Fibroblast of gingiva (primary cell): ENCODE measurements around the gene SLPI.
A peak's percentile ranks its signal among the peaks of the same experiment; 100 is the strongest.

Experiments used
- DNase-seq: peaks from one replicate; pipeline ENCODE4 v3.0.0-alpha.2; 2011; ENCODE audit warnings: low read depth

Gene SLPI

GRCh38 chr20:45254383-45255262 lies at the start of gene SLPI:
SLPI (minus strand) TSS chr20:45254564; CDS start chr20:45254543, 21 bp downstream.
- DNase-seq, result peak; percentile 71

DNA sequence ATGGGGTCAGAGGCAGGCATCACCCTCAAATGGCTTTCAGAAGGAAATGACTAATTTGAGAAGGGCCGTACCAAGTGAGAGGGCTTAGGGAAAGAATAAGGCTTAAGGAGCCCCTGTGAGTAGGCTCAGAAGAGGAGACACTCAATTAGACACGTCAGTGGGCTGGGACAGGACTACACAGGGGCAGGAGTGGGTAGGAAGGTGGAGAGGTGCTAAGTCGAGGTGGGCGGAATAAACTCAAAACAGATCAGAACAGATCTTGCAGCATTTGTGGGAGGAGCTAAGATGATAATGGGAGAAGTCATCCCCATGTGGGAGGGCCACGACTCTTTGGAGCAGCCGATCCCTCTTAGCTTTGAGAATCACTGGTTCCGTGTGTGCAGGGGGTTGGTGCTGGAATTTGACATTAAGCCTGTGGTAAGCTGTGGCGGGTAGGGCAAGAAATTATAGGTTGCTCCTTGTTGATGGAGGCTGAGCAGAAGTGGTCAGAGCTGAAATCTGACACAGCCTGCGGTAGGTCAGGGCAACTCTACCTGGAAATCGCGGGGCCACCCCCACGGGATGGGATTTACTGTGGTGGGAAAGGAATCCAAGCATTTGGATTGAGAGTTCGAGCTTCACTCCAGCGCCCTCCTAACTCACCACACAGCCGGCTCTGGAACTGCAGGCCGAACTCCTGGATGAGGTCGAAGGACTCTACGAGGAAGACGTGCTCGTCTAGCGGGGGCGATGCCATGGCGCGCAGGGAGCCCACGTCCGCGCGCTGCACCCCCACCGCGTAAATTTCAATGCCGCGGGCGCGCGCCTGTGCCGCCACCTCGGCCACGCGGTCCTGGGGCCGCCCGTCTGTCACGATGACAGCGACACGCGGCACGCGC lies 49.5 kb upstream of the SLPI start:
- no peak for DNase-seq

GRCh38 chr20:45301824-45302271 lies 47.5 kb upstream of the SLPI start:
- no peak for DNase-seq

- no peak for DNase-seq
These were observed 46.6 kb upstream of the SLPI start for GRCh38 chr20:45300961-45301360.

GRCh38 chr20:45299786-45300185 lies 45.4 kb upstream of the SLPI start:
- DNase-seq, result no peak

- no peak for DNase-seq
These were observed 43.6 kb upstream of the SLPI start for GRCh38 chr20:45297786-45298497.

DNA sequence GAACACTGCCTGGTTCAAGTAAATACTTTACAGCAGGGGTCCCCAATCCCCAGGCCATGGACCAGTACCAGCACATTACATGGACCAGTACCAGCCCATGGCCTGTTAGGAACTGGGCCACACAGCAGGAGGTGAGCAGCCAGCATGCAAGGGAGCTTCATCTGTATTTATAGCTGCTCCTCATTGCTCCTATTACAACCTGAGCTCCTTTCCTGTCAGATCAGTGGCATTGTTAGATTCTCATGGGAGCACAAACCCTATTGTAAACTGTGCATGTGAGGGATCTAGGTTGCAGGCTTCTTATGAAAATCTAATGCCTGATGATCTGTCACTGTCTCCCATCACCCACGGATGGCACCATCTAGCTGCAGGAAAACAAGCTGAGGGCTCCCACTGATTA lies 40.3 kb upstream of the SLPI start:
- no peak for DNase-seq

DNA sequence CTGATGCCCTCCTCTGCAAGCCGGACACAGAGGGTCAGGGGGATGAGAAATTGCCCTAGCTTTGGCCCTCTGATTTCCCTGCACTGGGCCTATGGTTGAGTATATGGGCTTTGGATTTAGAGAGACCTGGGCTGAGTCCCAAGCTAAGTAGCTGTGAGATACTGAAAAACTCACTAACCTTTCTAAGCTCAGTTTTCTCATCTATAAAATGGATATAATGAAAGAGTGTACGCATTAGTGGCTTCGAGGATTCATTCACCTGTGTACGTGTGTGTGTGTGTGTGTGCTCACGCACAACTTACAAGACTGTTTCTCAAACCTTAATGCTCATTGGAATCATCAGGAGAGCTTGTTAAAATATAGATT lies 39.6 kb upstream of the SLPI start:
- no peak for DNase-seq

- DNase-seq, result peak; percentile 37
These were observed 39.0 kb upstream of the SLPI start for GRCh38 chr20:45293041-45294002.

DNA sequence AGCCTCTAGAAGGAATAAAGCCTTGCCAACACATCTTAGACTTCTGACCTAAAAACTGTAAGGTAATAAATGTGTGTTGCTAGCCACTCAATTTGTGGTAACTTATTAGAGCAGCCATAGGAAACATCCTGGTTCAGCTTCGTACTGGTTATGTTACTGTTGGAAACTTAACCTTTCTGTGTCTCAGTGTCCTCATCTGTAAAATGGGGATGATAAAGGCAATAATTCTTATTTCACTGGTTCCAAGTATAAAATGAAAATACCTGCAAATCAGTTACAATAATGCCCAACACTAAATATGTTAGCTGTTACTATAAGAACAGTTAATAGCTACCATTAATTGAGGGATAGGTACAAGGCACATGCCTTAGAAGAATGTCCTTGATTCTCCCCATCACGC lies 38.0 kb upstream of the SLPI start:
- DNase-seq, result no peak

GRCh38 chr20:45291526-45291925 lies 37.2 kb upstream of the SLPI start:
- DNase-seq, result no peak

DNA sequence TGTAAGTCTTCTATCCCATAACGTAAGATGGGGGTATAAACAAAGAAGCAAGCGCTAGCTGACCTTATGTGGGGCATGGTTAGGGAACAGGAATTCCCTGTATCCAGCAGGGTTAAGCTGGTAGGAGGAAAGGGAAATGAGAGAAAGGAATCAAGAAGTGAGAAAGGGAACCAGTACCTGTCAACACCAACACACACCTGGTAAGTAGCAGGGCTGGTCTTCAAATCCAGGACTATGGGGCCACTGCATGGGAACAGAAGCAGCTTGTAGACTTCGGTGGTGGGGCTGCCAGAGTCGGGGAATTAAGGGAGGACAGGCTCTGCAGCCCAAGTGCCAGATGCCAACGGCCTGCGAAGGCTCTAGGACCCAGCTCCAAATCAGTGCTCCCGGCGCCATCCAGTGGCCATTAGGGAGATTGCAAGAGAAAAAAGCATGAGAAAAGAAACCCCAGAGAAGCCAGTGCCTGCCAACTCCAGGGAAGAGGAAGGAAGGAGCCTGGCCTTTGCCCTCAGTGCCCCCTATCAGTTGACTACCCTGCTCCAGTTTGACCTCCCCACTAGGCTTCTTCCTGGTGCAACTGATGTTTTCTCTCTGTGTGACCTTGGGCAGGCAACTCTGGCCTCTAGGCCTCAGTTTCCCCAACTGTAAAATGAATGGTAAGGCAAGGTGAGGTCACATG lies 36.5 kb upstream of the SLPI start:
- DNase-seq, result peak; percentile 62

GRCh38 chr20:45289942-45290676 lies 35.7 kb upstream of the SLPI start:
- no peak for DNase-seq

- DNase-seq, result no peak
These were observed 34.5 kb upstream of the SLPI start for GRCh38 chr20:45288860-45289259.

GRCh38 chr20:45288376-45288775 lies 34.0 kb upstream of the SLPI start:
- DNase-seq, result no peak

DNA sequence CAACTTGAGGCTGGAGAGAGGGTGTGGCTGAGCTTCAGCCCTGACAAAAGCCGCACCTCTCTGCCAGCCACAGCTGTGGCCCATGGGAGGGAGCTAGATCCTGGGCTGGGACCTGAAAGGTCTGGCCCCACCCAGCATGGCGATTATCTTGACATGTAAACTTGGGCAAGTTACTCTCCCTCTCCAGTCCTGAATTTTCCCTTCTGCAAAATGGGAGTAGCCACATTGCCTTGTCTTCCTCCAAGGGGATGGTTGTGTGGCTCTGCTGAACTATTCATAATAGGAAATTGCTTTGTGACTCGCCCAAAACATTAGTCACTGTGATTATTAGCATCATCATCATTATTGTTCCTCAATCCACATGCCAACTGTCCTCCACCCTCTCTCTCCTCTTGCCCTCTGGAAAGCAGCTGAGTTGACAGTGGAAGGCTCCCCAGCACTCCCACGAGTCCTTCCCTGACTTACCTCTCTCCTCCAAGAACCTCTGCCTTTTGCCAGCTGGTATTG lies 29.2 kb upstream of the SLPI start:
- DNase-seq, result no peak

GRCh38 chr20:45282700-45283550 lies 28.6 kb upstream of the SLPI start:
- no peak for DNase-seq

DNA sequence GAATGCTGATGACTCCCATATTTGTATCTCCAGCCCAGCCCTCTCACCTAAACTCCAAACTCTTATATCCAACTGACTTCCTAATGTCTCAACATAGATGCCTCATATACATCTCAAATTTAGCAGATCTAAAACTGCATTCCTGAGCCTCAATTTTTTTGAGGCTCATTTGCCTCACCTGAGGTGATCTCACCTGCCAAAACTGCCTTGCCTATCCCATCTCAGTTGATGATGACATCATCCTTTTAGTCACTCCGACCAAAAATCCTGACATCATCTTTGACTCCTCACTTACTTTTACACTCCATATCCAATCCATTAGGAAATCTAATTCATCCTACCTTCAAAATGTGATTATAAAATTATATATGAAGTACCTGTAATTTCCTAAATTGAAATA lies 25.6 kb upstream of the SLPI start:
- no peak for DNase-seq

- DNase-seq, result no peak
These were observed 21.0 kb upstream of the SLPI start for GRCh38 chr20:45275338-45275737.
